HS-27A (cell line): ENCODE data around the gene SH3RF3.

Source experiments
- DNase-seq: peaks from one replicate; pipeline ENCODE4 v3.0.0-alpha.2; 2012; ENCODE audit warnings: low read depth, missing footprints

SH3RF3 gene

DNA sequence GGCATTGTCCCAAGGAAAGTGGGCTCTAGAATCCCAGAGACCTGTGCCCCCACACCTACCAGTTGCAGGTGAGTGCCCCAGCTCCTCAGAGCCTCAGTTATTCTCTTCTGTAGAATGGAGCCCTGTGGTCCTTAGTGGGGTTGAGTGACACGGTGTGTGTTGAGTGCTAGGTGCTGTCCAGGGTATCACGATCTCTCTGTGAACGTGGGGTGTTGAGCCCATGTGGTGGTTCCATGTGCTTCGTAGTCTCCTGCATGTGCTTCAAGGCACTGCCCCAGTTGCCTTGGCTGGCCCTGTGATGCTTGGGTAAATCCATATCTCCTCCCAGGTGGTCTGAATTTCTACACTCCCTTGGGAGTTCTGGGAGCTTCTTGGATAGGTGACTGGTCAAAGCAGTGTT, 54.9 kb downstream of the SH3RF3 start:
- no peak for DNase-seq

- no peak for DNase-seq
Observed at GRCh38 chr2:109184368-109184767, 55.4 kb downstream of the SH3RF3 start.

DNA sequence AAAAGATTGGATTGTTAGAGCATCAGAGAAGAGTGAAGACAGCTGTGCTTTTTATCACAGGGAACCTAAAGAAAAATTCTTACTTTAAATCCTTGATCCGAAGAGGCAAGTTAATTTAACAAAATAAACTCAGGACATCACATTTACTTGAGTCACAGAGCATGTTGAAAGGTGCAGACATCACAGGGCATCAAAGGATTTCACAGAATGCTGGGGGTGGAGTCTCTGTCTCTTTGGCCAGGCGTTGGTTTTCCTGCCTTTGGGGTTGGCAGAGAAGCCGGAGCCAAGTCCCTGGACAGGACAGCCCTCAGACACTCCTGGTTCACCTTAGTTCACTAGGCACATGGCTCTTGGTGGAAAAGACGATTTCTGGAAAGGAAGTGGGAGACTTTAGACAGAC, 56.3 kb downstream of the SH3RF3 start:
- DNase-seq, result no peak

GRCh38 chr2:109185821-109186570, 57.0 kb downstream of the SH3RF3 start:
- DNase-seq, result no peak

DNA sequence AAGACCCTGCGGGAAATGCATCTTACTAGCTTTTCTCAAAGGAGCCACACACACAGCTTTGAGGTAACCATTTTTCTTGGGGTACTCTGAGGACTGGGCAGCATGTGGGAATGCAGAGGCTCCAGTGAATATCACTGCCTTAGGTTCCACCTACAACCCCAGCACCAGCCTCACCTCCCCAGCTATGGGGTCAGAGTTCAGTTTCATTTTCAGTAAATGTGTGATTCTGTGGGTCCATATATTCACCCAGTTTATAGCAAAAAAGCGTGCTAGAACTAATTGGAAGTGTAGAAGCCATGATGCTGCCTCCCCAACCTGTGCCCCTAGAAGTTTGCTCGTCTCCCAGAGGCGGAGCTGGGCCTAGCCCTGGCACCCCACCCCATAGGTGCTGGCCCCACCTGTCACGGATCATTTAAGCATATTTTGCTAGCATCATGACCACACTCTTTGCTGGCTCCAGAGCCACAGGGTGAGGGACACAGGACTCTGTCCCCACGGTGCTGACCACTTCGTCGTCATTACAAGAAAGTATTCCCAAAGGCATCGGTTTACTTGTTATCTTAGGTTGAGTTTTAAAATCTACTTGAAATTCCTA, 57.7 kb downstream of the SH3RF3 start:
- DNase-seq, result no peak

- DNase-seq, result no peak
Observed at GRCh38 chr2:109187711-109188495, 58.9 kb downstream of the SH3RF3 start.

DNA sequence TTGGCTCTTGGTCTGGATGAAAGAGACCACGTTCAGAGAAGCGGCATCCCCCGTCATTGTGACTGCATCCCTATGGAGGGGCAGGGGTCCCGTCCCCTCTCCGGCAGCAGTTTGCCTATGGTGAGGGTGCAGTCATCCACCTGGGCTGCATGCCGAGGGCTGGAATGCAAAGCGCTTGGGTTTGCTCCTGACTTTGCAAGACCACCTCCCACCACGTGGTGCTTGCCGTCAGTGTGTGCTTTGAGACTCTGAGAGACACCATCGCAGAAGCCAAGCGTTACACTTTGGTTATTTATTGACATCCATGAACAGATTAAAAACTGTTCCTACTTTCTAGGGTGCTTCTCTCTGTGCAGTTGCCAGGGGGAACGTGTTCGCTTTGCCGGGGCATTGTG, 59.5 kb downstream of the SH3RF3 start:
- no peak for DNase-seq

DNA sequence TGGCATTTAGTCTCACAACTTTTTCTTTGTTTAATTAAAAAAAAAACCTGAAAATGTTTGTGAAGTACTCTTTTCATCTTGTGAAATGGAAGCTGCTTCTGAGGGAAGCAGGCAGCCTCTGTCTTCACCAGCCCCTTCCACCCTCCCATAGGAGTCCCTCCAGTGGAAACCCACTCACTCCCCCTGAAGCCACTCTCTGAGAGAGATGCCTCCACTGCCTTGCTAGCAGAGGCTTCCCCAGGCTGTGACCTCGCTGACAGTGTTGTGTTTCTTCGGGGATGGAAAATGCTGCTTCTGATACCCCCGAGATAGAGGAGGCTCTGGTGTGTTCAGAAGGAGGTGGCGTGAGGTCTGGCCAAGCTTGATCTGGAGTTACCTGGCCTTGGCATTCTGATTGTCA, 59.9 kb downstream of the SH3RF3 start:
- no peak for DNase-seq

DNA sequence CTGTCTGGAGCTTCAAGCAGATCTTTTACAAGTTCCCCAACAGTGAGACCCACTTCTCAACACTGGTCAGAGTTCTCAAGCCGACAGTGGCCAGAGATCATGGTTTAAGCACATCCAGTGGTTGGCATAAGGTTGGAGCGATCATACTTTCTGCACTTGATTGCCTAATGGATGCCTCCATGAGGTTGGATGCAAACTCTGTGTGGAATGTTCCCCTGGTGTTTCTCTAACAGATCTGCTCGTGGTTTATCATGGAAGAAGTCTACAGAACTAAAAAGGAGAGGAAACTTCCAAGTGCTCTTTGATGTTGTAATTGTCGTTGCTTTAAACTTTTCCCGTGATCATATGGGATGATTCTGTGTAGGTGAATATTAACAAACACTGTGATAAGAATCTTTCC, 60.7 kb downstream of the SH3RF3 start:
- DNase-seq, result no peak

GRCh38 chr2:109193807-109194619, 65.0 kb downstream of the SH3RF3 start:
- DNase-seq, result no peak

GRCh38 chr2:109194620-109194937, 65.6 kb downstream of the SH3RF3 start:
- DNase-seq, result no peak

DNA sequence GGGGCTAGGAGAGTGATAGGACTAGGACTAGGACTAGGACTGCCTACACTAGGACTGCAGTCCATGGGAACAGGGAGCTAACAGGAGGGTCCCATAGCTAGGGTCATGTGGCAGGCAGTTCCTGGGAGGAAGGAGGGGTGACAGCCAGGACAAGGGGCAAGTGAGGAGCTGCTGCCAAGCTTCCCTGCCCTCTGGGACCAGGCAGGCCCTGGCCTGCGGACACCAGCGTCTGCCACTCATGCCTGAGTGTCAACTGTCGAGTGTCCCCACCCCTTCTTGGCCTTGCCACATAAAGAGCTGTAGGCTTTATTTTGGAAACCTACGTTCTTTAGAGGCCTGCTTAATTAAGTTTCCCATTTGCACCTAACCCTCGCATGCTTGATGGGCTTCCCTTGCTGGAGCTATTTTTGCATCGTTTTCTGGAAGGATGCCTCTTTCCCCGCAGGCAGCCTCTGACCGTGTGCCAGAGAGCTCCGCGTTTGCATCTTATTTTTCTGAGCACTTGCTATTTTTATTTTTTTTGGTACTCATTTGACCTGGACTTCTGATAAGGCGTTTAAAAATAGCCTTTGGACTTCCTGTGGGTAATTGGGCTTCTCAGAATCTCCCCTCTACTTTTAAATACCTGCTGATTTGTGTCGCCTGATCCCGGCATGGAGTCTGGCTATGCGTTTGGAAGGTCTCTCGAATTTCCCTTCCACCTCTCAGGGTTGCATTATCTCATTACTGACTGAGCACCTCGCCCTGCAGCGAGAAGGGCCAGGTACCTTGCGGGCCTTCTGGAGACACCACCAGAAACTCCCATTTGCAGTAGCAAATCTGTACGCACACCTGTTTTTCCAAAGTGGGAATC, 66.4 kb downstream of the SH3RF3 start:
- DNase-seq, result no peak

DNA sequence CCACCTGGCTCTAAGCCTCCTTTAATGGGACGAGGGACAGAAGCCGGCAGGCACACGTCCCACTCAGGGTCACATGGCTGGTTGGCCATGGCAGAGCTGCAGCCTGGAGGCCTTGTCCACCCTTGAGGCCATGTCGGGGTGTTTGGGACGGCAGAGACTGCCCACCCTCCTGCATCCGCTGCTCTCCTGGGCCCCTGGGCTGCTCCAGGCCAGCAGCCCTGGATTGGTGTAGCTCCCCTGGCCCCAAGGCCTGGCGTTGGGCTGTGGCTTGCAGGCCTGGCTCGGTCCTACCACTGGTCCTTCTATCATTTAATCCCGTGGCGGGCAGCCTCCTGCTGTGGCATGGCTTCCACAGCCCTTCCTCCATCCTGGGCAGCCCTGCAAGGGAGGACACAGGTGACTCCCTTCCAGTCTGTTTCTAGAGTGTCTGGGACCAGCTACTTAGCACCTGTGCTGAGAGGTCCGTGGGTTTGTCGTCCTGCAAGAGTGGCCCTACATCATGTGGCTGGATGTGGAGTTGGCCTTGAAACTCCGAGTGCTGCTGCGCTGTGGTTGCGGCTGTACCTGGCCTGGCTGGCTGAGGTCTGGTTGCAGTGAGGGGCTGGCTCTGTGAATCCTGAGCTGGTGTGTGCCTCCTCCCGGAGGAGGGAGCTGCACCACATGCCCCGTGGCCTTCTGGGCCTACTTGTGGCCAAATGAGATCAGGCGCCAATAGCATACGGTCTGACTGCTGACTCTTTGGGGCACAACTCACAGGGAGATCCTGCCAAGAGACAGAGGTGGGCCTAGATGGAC, 67.3 kb downstream of the SH3RF3 start:
- DNase-seq, result no peak

GRCh38 chr2:109197491-109198418, 68.8 kb downstream of the SH3RF3 start:
- DNase-seq, result no peak

DNA sequence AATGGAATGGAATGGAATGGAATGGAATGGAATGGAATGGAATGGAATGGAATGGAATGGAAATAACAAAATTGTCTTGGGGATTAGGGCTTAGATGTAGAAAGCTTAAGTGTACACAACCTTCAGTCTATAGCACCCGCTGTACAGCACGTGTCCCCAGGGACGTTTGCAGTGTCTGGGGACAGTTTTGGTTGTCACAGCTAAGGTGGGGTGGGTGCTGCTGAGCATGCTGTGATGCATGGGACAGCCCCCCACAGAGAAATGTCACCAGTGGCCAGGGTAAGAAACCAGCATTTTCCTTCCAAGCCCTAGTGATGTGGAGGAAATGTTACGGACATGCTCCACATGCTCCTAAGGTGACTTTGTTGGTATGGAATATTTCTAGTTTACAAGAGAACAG, 70.8 kb downstream of the SH3RF3 start:
- no peak for DNase-seq

- no peak for DNase-seq
Observed at GRCh38 chr2:109200616-109201464, 71.8 kb downstream of the SH3RF3 start.

DNA sequence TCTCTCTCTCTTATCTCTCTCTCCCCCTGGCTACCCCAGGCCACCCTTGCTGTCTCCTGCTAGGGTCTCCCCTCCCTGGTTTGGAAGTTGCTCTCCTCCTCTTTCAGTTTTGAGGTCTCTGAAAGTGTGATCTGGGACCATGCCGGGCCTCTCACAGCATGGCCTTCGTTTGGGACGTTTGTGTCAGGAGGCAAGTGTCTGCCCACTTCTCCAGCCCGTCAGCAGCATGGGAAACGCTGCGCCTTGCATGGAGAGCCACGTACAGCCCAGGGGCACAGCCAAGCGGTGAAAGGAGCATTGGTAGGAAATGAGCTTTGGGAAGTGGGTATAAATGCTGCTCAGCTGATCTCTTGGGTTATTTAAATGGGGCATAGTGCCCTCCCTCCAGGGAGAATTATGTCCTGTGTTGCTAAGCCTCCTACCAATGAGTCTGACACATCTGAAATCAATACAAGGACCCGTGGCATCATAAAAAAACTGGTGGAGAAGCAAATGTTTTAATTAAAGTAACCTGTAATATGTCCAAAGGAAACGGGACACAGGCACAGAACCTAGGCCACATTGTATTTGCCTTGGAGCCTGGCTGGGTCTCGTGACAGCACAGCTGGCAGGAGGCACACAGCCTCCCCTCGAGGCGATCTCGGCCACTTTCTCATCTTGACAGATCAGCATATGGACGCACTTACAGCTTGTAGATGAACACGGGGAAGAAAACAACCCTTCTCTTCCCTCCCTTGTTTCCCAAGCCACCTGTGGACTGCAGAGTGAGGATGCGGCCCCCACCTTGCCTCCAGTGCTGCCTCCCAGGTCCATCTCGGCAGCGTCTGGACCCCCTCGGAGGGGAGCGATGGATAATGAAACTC, 72.7 kb downstream of the SH3RF3 start:
- DNase-seq, result no peak

GRCh38 chr2:109202486-109202885, 73.5 kb downstream of the SH3RF3 start:
- no peak for DNase-seq
